Right forelimb (tissue), 1 donor: ENCODE data around the gene CHD9.
"Not testable (repeated sequence)": the region's sequence is repeated elsewhere in the genome, so short reads cannot be mapped to it uniquely, and the experiment has no call there.

Experiments
- DNase-seq: peaks from one replicate; pipeline ENCODE4 v3.0.0-alpha.2; 2018

The CHD9 gene

GRCh38 chr16:53212893-53213223 lies 158.1 kb downstream of the CHD9 start:
- DNase-seq, result no peak

- DNase-seq, result no peak
These were observed 158.8 kb downstream of the CHD9 start for GRCh38 chr16:53213542-53213941.

- no peak for DNase-seq
These were observed 162.0 kb downstream of the CHD9 start for GRCh38 chr16:53216798-53217197.

- DNase-seq, result no peak
These were observed 164.6 kb downstream of the CHD9 start for GRCh38 chr16:53219371-53219770.

GRCh38 chr16:53219795-53220454 lies 165.1 kb downstream of the CHD9 start:
- DNase-seq, result no peak

- DNase-seq, result no peak
These were observed 165.8 kb downstream of the CHD9 start for GRCh38 chr16:53220585-53220984.

- no peak for DNase-seq
These were observed 170.3 kb downstream of the CHD9 start for GRCh38 chr16:53224951-53225533.

GRCh38 chr16:53232826-53233529 lies 178.2 kb downstream of the CHD9 start:
- no peak for DNase-seq

GRCh38 chr16:53234836-53235235 lies 180.0 kb downstream of the CHD9 start:
- DNase-seq, result no peak

- DNase-seq, result no peak
These were observed 181.1 kb downstream of the CHD9 start for GRCh38 chr16:53235851-53236250.

- DNase-seq, result no peak
These were observed 194.5 kb downstream of the CHD9 start for GRCh38 chr16:53249331-53249730.

- DNase-seq, result no peak
These were observed 202.2 kb downstream of the CHD9 start for GRCh38 chr16:53257001-53257400.

GRCh38 chr16:53258809-53259208 lies 204.0 kb downstream of the CHD9 start:
- no peak for DNase-seq

GRCh38 chr16:53261276-53261675 lies 206.5 kb downstream of the CHD9 start:
- DNase-seq, result no peak

GRCh38 chr16:53262645-53263044 lies 207.9 kb downstream of the CHD9 start:
- DNase-seq, result no peak

- no peak for DNase-seq
These were observed 211.4 kb downstream of the CHD9 start for GRCh38 chr16:53266156-53266555.

- DNase-seq, result not testable (repeated sequence)
These were observed 223.7 kb downstream of the CHD9 start for GRCh38 chr16:53278498-53278897.

- DNase-seq, result no peak
These were observed 226.5 kb downstream of the CHD9 start for GRCh38 chr16:53281280-53281679.

GRCh38 chr16:53281859-53282258 lies 227.1 kb downstream of the CHD9 start:
- DNase-seq, result no peak

- DNase-seq, result no peak
These were observed 227.5 kb downstream of the CHD9 start for GRCh38 chr16:53282328-53282727.

- no peak for DNase-seq
These were observed 228.5 kb downstream of the CHD9 start for GRCh38 chr16:53282975-53283946.

GRCh38 chr16:53285236-53285635 lies 230.4 kb downstream of the CHD9 start:
- no peak for DNase-seq

- DNase-seq, result no peak
These were observed 235.7 kb downstream of the CHD9 start for GRCh38 chr16:53290520-53290919.
